ENCODE measurements around the gene FAM131C.
"Not testable (repeated sequence)": the region's sequence is repeated elsewhere in the genome, so short reads cannot be mapped to it uniquely, and the experiment has no call there.

Gene FAM131C

GRCh38 chr1:16058394-16059120 lies 14.9 kb downstream of the FAM131C start:
- not testable (repeated sequence) for DNase-seq (ENCODE audit: low spot score)

- DNase-seq (ENCODE audit: low spot score) = not testable (repeated sequence)
Measured at GRCh38 chr1:16057314-16057915, 16.0 kb downstream of the FAM131C start.

- not testable (repeated sequence) for DNase-seq (ENCODE audit: low spot score)
Measured at GRCh38 chr1:16056521-16056912, 16.9 kb downstream of the FAM131C start.

- DNase-seq (ENCODE audit: low spot score) = peak; percentile 84
Measured at GRCh38 chr1:16055613-16056520, 17.6 kb downstream of the FAM131C start.

GRCh38 chr1:16054598-16055540 lies 18.6 kb downstream of the FAM131C start:
- no peak for DNase-seq (ENCODE audit: low spot score)

- peak; percentile 47 for DNase-seq (ENCODE audit: low spot score)
Measured at GRCh38 chr1:16053781-16054502, 19.5 kb downstream of the FAM131C start.

- DNase-seq (ENCODE audit: low spot score) = not testable (repeated sequence)
Measured at GRCh38 chr1:16051949-16052348, 21.5 kb downstream of the FAM131C start.

GRCh38 chr1:16051039-16051438 lies 22.4 kb downstream of the FAM131C start:
- DNase-seq (ENCODE audit: low spot score) = no peak

GRCh38 chr1:16050328-16050727 lies 23.1 kb downstream of the FAM131C start:
- DNase-seq (ENCODE audit: low spot score) = no peak

- DNase-seq (ENCODE audit: low spot score) = peak; percentile 25
Measured at GRCh38 chr1:16048573-16049189, 24.8 kb downstream of the FAM131C start.

GRCh38 chr1:16047791-16048475 lies 25.5 kb downstream of the FAM131C start:
- no peak for DNase-seq (ENCODE audit: low spot score)

GRCh38 chr1:16046842-16047241 lies 26.6 kb downstream of the FAM131C start:
- DNase-seq (ENCODE audit: low spot score) = no peak

- DNase-seq (ENCODE audit: low spot score) = no peak
Measured at GRCh38 chr1:16043950-16044349, 29.5 kb downstream of the FAM131C start.

- DNase-seq (ENCODE audit: low spot score) = no peak
Measured at GRCh38 chr1:16043521-16043920, 29.9 kb downstream of the FAM131C start, which contains the start of gene CLCNKB. Gene CLCNKB (plus strand): TSS chr1:16043782. CDS start chr1:16044493, 711 bp downstream.

- DNase-seq (ENCODE audit: low spot score) = not testable (repeated sequence)
Measured at GRCh38 chr1:16042654-16043053, 30.8 kb downstream of the FAM131C start.

GRCh38 chr1:16042096-16042495 lies 31.4 kb downstream of the FAM131C start:
- no peak for DNase-seq (ENCODE audit: low spot score)

GRCh38 chr1:16041200-16041599 lies 32.3 kb downstream of the FAM131C start:
- no peak for DNase-seq (ENCODE audit: low spot score)

GRCh38 chr1:16039871-16040270 lies 33.6 kb downstream of the FAM131C start:
- not testable (repeated sequence) for DNase-seq (ENCODE audit: low spot score)

GRCh38 chr1:16038620-16038912 lies 34.9 kb downstream of the FAM131C start:
- DNase-seq (ENCODE audit: low spot score) = no peak

GRCh38 chr1:16036461-16036860 lies 37.0 kb downstream of the FAM131C start:
- not testable (repeated sequence) for DNase-seq (ENCODE audit: low spot score)

All from hematopoietic multipotent progenitor cell treated with erythropoietin and hydrocortisone succinate and interleukin-3 and kit ligand, for 15 days (in vitro differentiated cells).